GM12878 (cell line): ENCODE data around the gene ACKR2. TPM values are rescaled to one million over a fixed set of nuclear protein-coding genes. Genes with fewer than 3 reads are reported as not detected.

Source experiments
- ATAC-seq: fragments of 200-7000 bp; cut with Tn5 transposase; 3 replicates; pipeline ENCODE4 v1.9.1; 2020; ENCODE audit warnings: mild to moderate bottlenecking, moderate library complexity
- BruUV-seq: library from RNA; stranded (reverse); fragments of 400-500 nt; replicated peaks from 2 replicates; lab custom pipeline; 2021; lab: Mats Ljungman, UMichigan
- CTCF ChIA-PET: fragments of 300-600 bp; sonication (Branson Sonifier 250); formaldehyde crosslinking; extraction: SDS; loops from one replicate; lab custom pipeline; 2021; ENCODE audit warnings: inconsistent platforms; lab: Yijun Ruan, JAX
- POLR2A ChIA-PET: fragments of 350-600 bp; formaldehyde crosslinking; extraction: SDS; loops from one replicate; lab custom pipeline; 2021; ENCODE audit warnings: inconsistent platforms; lab: Charles Lee
- RAD21 ChIA-PET: fragments of 300-600 bp; sonication (Branson Sonifier 250); formaldehyde crosslinking; loops from one replicate; lab custom pipeline; 2023; ENCODE audit warnings: antibody characterized with exemption; ENCODE audit not compliant: unreplicated experiment; lab: Charles Lee
- SMC1A ChIA-PET: fragments of 300-600 bp; sonication (Branson Sonifier 250); formaldehyde crosslinking; loops from one replicate; lab custom pipeline; 2023; ENCODE audit not compliant: unreplicated experiment, uncharacterized antibody; lab: Charles Lee
- DNase-seq: peaks from one replicate; pipeline ENCODE4 v3.0.0-alpha.2; 2011; ENCODE audit warnings: low read depth, low spot score
- FAIRE-seq: peaks from 3 replicates; lab custom pipeline; 2011; peaks lifted over from hg19 to GRCh38; lab: Jason Lieb, UNC
- H2AFZ ChIP-seq: 2 replicates; pipeline ENCODE4 v1.6.0; 2011; ENCODE audit warnings: low read depth, low read length, control low read depth; ENCODE audit not compliant: control insufficient read depth
- H3K27ac ChIP-seq: 2 replicates; pipeline ENCODE4 v1.5.1; 2011; ENCODE audit warnings: control low read depth; ENCODE audit not compliant: control insufficient read depth, insufficient read depth
- H3K27me3 ChIP-seq, 2 experiments: replicated peaks in 1 of 2; 2 replicates each; pipeline versions ENCODE4 v1.6.0 to v1.6.1; 2011; ENCODE audit warnings: low read length in 1 of 2; ENCODE audit not compliant: control insufficient read depth in 2 of 2, insufficient read depth in 2 of 2
- H3K36me3 ChIP-seq, 2 experiments: 2 replicates each; pipeline ENCODE4 v1.5.1; 2011; ENCODE audit warnings: low read length in 1 of 2; ENCODE audit not compliant: control insufficient read depth in 2 of 2, insufficient read depth in 2 of 2
- H3K4me1 ChIP-seq: 2 replicates; pipeline ENCODE4 v1.6.1; 2011; ENCODE audit warnings: mild to moderate bottlenecking, low read length, moderate library complexity, mixed read lengths; ENCODE audit not compliant: control insufficient read depth, insufficient read depth
- H3K4me2 ChIP-seq: 2 replicates; pipeline ENCODE4 v1.6.0; 2011; ENCODE audit warnings: control low read depth; ENCODE audit not compliant: control insufficient read depth, insufficient read depth
- H3K4me3 ChIP-seq: fragments of 200-600 bp; sonication (generic); 2 replicates; pipeline ENCODE4 v1.5.1; 2016
- H3K79me2 ChIP-seq: 2 replicates; pipeline ENCODE4 v1.6.0; 2011; ENCODE audit warnings: low read length; ENCODE audit not compliant: control insufficient read depth, insufficient read depth
- H3K9ac ChIP-seq: 2 replicates; pipeline ENCODE4 v1.8.0; 2011; ENCODE audit warnings: low read length, control low read depth, mixed read lengths; ENCODE audit not compliant: control insufficient read depth, insufficient read depth
- H3K9me3 ChIP-seq: replicated peaks from 3 replicates; pipeline ENCODE4 v1.5.1; 2011; ENCODE audit warnings: mild to moderate bottlenecking, low read length; ENCODE audit not compliant: control insufficient read depth, insufficient read depth
- H4K20me1 ChIP-seq: 2 replicates; pipeline ENCODE4 v1.6.0; 2011; ENCODE audit not compliant: control insufficient read depth, insufficient read depth
- BCL11A ChIP-seq: IDR thresholded peaks from 2 replicates; pipeline ENCODE4 v1.6.1; 2011; ENCODE audit warnings: low read depth, low read length
- MTA2 ChIP-seq: fragments of 450-650 bp; IDR thresholded peaks from 2 replicates; pipeline ENCODE4 v1.6.1; 2016; ENCODE audit warnings: low read depth, mild to moderate bottlenecking, moderate library complexity
- NBN ChIP-seq: fragments of 450-650 bp; IDR thresholded peaks from 2 replicates; pipeline ENCODE4 v1.6.1; 2016
- RAD51 ChIP-seq: fragments of 450-650 bp; IDR thresholded peaks from 2 replicates; pipeline ENCODE4 v1.6.1; 2016; ENCODE audit warnings: moderate library complexity, mild to moderate bottlenecking, inconsistent platforms
- RBBP5 ChIP-seq: fragments of 200-600 bp; sonication (generic); conservative IDR thresholded peaks from 2 replicates; pipeline ENCODE4 v1.6.1; 2016
- SMARCA5 ChIP-seq: fragments of 450-650 bp; IDR thresholded peaks from 2 replicates; pipeline ENCODE4 v1.6.1; 2017; ENCODE audit warnings: mild to moderate bottlenecking
- SMC3 ChIP-seq: IDR thresholded peaks from 2 replicates; pipeline ENCODE4 v1.6.1; 2011; ENCODE audit warnings: low read length, improper control_type of control experiment, borderline replicate concordance
- ZNF274 ChIP-seq: IDR thresholded peaks from one replicate; pipeline ENCODE4 v1.8.0; 2011; ENCODE audit not compliant: insufficient read length, insufficient read depth
- WGBS: methylation state at CpG from one replicate; pipeline ENCODE4 v1.1.6; 2016; ENCODE audit warnings: low lambda C conversion rate; ENCODE audit not compliant: insufficient replicate concordance, insufficient coverage; ENCODE audit errors: missing lambda C conversion rate; 5-methylcytosine and 5-hydroxymethylcytosine counted together
- in situ Hi-C: fragments of 300-500 bp; cut with MboI; formaldehyde crosslinking; loops from 9 replicates; pipeline ENCODE4 v1.14.3; 2018; ENCODE audit warnings: mixed read lengths
- intact Hi-C: fragments of 100-400 bp; cut with micrococcal nuclease; formaldehyde crosslinking; loops from one replicate; pipeline ENCODE4 v1.14.2; 2022; ENCODE audit not compliant: unreplicated experiment
- polyA plus RNA-seq, 11 experiments: library from polyadenylated mRNA; depleted of rRNA in 4 of 11; unstranded in 6 of 11; stranded (reverse) in 5 of 11; fragments of >200 nt; fragmentation: Nextera tagmentation in 4 of 11; fragmentation: Illumina TruSeq in 1 of 11; extraction: Ambion mirVana in 4 of 11; extraction: Trizol in 1 of 11; gene quantifications; 1 replicate in 1 of 11; 2 replicates in 10 of 11; pipeline versions ENCODE4 v1.2.1 to v1.2.3, GENCODE V29; 2011 to 2016; ENCODE audit warnings: inconsistent platforms in 2 of 11, missing spikeins in 2 of 11, low read depth in 1 of 11
- total RNA-seq, 4 experiments: library from RNA; depleted of rRNA in 3 of 4; stranded (reverse); fragments of >200 nt in 3 of 4; fragmentation: Illumina TruSeq in 1 of 4; extraction: Trizol in 1 of 4; gene quantifications; 2 replicates each; pipeline versions ENCODE4 v1.2.1 to v1.2.3, GENCODE V29; 2013 to 2021
- TF ChIP-seq, protein P1 (sequence below): fragments of 450-650 bp; formaldehyde crosslinking; IDR thresholded peaks from 2 replicates; pipeline ENCODE4 v1.4.0; 2022; ENCODE audit warnings: mild to moderate bottlenecking, moderate library complexity

The ACKR2 gene
- total and polyA plus RNA-seq, 10 of the 15 experiments (the other 5 are each of a cell fraction or from before 2014, with no cell fraction given): 0.05 to 0.91 (median 0.23) TPM; not detected in 2

DNA sequence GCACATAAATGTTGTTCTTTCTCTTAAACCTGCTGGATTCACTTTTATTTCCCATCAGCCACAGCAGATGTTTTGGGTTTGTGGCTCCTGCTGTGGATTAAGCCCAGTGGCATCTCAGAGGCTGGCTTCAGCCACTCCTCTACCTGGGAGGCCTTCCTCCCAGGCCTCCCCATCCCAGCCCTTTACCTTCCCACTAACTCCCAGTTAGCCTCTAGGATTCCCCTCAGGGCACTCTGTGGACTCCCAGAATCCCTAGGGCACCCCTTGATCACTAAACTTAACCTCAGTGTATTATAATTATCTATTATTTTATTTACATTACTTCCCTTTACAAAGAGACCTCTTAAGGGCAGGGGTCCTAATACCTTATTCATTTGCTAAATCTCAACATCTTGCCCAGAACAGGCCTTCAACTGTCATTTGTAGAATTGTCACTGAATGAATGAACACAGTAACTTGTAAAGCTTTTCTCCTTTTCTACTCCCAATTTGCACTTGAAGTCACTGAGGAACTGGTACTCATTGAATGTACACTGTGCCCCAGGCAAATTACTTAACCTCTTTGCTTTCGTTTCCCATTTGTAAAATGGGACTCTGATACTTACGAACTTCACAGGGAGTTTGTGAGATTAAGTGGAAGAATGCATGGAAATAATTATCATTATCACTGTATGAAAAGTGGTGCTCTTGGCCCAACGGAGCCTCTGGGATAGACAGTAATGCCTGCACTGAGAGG, 44.5 kb upstream of the ACKR2 start (continued):
- no peak for TF ChIP-seq SMARCA5
- TF ChIP-seq ZNF274: no peak
- TF ChIP-seq, protein P1, sequence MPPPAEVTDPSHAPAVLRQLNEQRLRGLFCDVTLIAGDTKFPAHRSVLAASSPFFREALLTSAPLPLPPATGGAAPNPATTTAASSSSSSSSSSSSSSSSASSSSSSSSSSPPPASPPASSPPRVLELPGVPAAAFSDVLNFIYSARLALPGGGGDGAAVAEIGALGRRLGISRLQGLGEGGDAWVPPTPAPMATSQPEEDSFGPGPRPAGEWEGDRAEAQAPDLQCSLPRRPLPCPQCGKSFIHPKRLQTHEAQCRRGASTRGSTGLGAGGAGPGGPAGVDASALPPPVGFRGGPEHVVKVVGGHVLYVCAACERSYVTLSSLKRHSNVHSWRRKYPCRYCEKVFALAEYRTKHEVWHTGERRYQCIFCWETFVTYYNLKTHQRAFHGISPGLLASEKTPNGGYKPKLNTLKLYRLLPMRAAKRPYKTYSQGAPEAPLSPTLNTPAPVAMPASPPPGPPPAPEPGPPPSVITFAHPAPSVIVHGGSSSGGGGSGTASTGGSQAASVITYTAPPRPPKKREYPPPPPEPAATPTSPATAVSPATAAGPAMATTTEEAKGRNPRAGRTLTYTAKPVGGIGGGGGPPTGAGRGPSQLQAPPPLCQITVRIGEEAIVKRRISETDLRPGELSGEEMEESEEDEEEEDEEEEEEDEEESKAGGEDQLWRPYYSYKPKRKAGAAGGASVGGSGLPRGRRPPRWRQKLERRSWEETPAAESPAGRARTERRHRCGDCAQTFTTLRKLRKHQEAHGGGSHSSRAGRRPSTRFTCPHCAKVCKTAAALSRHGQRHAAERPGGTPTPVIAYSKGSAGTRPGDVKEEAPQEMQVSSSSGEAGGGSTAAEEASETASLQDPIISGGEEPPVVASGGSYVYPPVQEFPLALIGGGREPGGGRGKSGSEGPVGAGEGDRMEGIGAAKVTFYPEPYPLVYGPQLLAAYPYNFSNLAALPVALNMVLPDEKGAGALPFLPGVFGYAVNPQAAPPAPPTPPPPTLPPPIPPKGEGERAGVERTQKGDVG (CRISPR knock-in tag): no peak

DNA sequence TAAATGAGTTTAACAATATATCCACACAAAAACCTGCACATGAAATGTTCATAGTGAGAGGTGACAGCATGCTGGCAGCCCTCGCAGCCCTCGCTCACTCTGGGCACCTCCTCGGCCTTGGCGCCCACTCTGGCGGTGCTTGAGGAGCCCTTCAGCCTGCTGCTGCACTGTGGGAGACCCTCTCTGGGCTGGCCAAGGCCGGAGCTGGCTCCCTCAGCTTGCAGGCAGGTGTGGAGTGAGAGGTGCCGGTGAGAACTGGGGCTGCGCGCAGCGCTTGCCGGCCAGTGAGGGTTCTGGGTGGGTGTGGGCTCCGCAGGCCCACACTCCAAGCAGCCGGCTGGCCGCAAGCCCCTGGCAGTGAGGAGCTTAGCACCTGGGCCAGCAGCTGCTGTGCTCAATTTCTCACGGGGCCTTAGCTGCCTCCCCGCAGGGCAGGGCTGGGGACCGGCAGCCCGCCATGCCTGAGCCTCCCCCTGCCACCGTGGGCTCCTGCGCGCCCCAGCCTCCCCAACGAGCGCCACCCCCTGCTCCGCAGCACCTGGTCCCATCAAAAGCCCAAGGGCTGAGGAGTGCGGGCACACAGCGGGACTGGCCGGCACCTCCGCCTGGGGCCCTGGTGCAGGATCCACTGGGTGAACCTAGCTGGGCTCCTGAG, 39.6 kb upstream of the ACKR2 start:
- H3K9ac ChIP-seq: no peak overlapping the region
- FAIRE-seq (no peak), DNase-seq (no peak), ATAC-seq (no peak)
- peaks cover 5% of the 10 kb centered on the region; the same call in 1 of the 2 replicates for H3K4me1 ChIP-seq
- WGBS: 87% methylated on average over 22 of the region's 28 CpGs
- SMC1A ChIA-PET: no interaction called here
- no peak overlapping the region for H3K27ac ChIP-seq
- no peak overlapping the region for H2AFZ ChIP-seq
- H3K4me3 ChIP-seq: no peak overlapping the region
- no peaks in the 10 kb centered on the region for H4K20me1 ChIP-seq
- H3K9me3 ChIP-seq: no peaks in the 10 kb centered on the region
- no peak for TF ChIP-seq RBBP5
- TF ChIP-seq SMC3: no peak
- no peak for TF ChIP-seq RAD51
- TF ChIP-seq MTA2: no peak
- no peak for TF ChIP-seq BCL11A
- TF ChIP-seq NBN: no peak
- H3K4me2 ChIP-seq: no peak overlapping the region
- H3K79me2 ChIP-seq: no peaks in the 10 kb centered on the region
- intact Hi-C loops (no loop called here), in situ Hi-C loops (no loop called here)
- RAD21 ChIA-PET: no interaction called here
- POLR2A ChIA-PET: interaction anchor here (0.6 kb wide), 1 partner anchor 20 kb away, joined by 6 read pairs; no protein-coding TSS in a partner anchor
- no peaks in the 10 kb centered on the region for H3K27me3 ChIP-seq
- no TSS peak for BruUV-seq
- CTCF ChIA-PET: interaction anchor here (2.3 kb wide), 1 partner anchor 10 kb away, joined by 9 read pairs; no protein-coding TSS in a partner anchor
- H3K36me3 ChIP-seq: no peaks in the 10 kb centered on the region
